ENCODE measurements around the gene AOPEP. TPM values are rescaled to one million over a fixed set of nuclear protein-coding genes. Genes with fewer than 3 reads are reported as not detected.

Gene AOPEP
- total and polyA plus RNA-seq, 7 donors = 28.0 to 490 (median 184) TPM

GRCh38 chr9:94743035-94743954, 16.8 kb downstream of the AOPEP start:
- no peak overlapping the region for H3K27ac ChIP-seq
- intact Hi-C loops (cut with DNase I) = no loop called here
- H3K4me3 ChIP-seq = no peak overlapping the region
- TF ChIP-seq CTCF (IDR thresholded peaks at IDR 0.05) (no peak), POLR2A (IDR thresholded peaks at IDR 0.05) (no peak), POLR2AphosphoS5 (IDR thresholded peaks at IDR 0.05) (no peak), EP300 (IDR thresholded peaks at IDR 0.05) (no peak)
- no peak for DNase-seq
- H3K36me3 ChIP-seq = peaks cover 0 to 4% (median 0%) of the 10 kb centered on the region in 4 donors
- WGBS, 2 donors = 76 to 88% methylated on average over 6 of the region's 6 CpGs
- no peaks in the 10 kb centered on the region for H3K9me3 ChIP-seq
- no peaks in the 10 kb centered on the region for H3K4me1 ChIP-seq
- H3K27me3 ChIP-seq = no peaks in the 10 kb centered on the region

GRCh38 chr9:94745806-94746540, 19.5 kb downstream of the AOPEP start:
- Histone ChIP-seq H3K4me1 (no peaks in the 10 kb centered on the region), H3K36me3 (peaks cover 0 to 12% (median 0%) of the 10 kb centered on the region in 4 donors), H3K27me3 (no peaks in the 10 kb centered on the region), H3K9me3 (no peaks in the 10 kb centered on the region), H3K27ac (no peak overlapping the region), H3K4me3 (no peak overlapping the region)
- intact Hi-C loops (cut with DNase I) = no loop called here
- no peak for DNase-seq
- WGBS, 2 donors = 81 to 93% methylated on average over 8 of the region's 8 CpGs
- TF ChIP-seq CTCF (IDR thresholded peaks at IDR 0.05) (no peak), EP300 (IDR thresholded peaks at IDR 0.05) (no peak), POLR2A (IDR thresholded peaks at IDR 0.05) (no peak), POLR2AphosphoS5 (IDR thresholded peaks at IDR 0.05) (no peak)

GRCh38 chr9:94746541-94747370, 20.3 kb downstream of the AOPEP start:
- Histone ChIP-seq H3K4me1 (no peaks in the 10 kb centered on the region), H3K27me3 (no peaks in the 10 kb centered on the region), H3K4me3 (no peak overlapping the region), H3K36me3 (peaks cover 0 to 12% (median 0%) of the 10 kb centered on the region in 4 donors), H3K9me3 (no peaks in the 10 kb centered on the region), H3K27ac (no peak overlapping the region)
- WGBS, 2 donors = 40 to 72% methylated on average over 4 of the region's 4 CpGs
- TF ChIP-seq POLR2A (IDR thresholded peaks at IDR 0.05) (no peak), EP300 (IDR thresholded peaks at IDR 0.05) (no peak), CTCF (IDR thresholded peaks at IDR 0.05) (no peak), POLR2AphosphoS5 (IDR thresholded peaks at IDR 0.05) (no peak)
- intact Hi-C loops (cut with DNase I) = no loop called here
- DNase-seq = no peak

GRCh38 chr9:94754976-94755475, 28.5 kb downstream of the AOPEP start:
- 94% methylated on average over 4 of the region's 4 CpGs for WGBS, 2 donors
- DNase-seq = no peak
- intact Hi-C loops (cut with DNase I) = no loop called here

More at GRCh38 chr9:94754976-94755475, 28.5 kb downstream of the AOPEP start:
- TF ChIP-seq CTCF (IDR thresholded peaks at IDR 0.05) = no peak
- Histone ChIP-seq H3K36me3 (peaks cover 0 to 4% (median under 1%) of the 10 kb centered on the region in 4 donors), H3K27ac (no peak overlapping the region), H3K27me3 (no peaks in the 10 kb centered on the region), H3K4me1 (no peaks in the 10 kb centered on the region), H3K4me3 (no peak overlapping the region), H3K9me3 (no peaks in the 10 kb centered on the region)

Measured in sigmoid colon (tissue), 7 donors.